IMR-90 (cell line): ENCODE results near the gene RASD2. TPM values are rescaled to one million over a fixed set of nuclear protein-coding genes. Genes with fewer than 3 reads are reported as not detected.

Source experiments
- ATAC-seq: fragments of 200-7000 bp; cut with Tn5 transposase; 2 replicates; pipeline ENCODE4 v1.9.1; 2020; ENCODE audit warnings: low read depth, mild to moderate bottlenecking, moderate library complexity
- BruUV-seq: library from RNA; stranded (reverse); fragments of 400-500 nt; replicated peaks from 2 replicates; lab custom pipeline; 2021; lab: Mats Ljungman, UMichigan
- CTCF ChIA-PET: fragments of 300-600 bp; formaldehyde crosslinking; extraction: SDS; loops from one replicate; lab custom pipeline; 2021; ENCODE audit warnings: antibody characterized with exemption; lab: Yijun Ruan, JAX
- POLR2A ChIA-PET: fragments of 300-600 bp; sonication (Branson Sonifier 250); formaldehyde crosslinking; loops from one replicate; lab custom pipeline; 2022; ENCODE audit warnings: antibody characterized with exemption; ENCODE audit not compliant: unreplicated experiment; lab: Charles Lee
- DNase-seq: peaks from one replicate; pipeline ENCODE4 v3.0.0; 2013
- H2AFZ ChIP-seq: replicated peaks from 2 replicates; pipeline ENCODE3; 2013; ENCODE audit warnings: low read length, mild to moderate bottlenecking; ENCODE audit not compliant: poor library complexity
- H2AK5ac ChIP-seq: 2 replicates; pipeline ENCODE4 v1.6.1; 2013; ENCODE audit warnings: low read depth, low read length, inconsistent platforms
- H2AK9ac ChIP-seq: replicated peaks from 2 replicates; pipeline ENCODE3; 2013; ENCODE audit warnings: mild to moderate bottlenecking, low read depth, low read length, moderate library complexity; ENCODE audit not compliant: poor library complexity
- H2BK120ac ChIP-seq: 2 replicates; pipeline ENCODE4 v1.6.1; 2013; ENCODE audit warnings: low read depth, low read length, inconsistent platforms
- H2BK15ac ChIP-seq: 3 replicates; pipeline ENCODE4 v1.6.1; 2013; ENCODE audit warnings: low read depth, low read length, inconsistent platforms
- H2BK20ac ChIP-seq: 2 replicates; pipeline ENCODE4 v1.6.1; 2013; ENCODE audit warnings: low read depth, mild to moderate bottlenecking, inconsistent platforms, low read length, moderate library complexity
- H2BK5ac ChIP-seq: 2 replicates; pipeline ENCODE4 v1.6.1; 2013; ENCODE audit warnings: mild to moderate bottlenecking, low read depth, low read length, inconsistent platforms; ENCODE audit not compliant: poor library complexity, severe bottlenecking
- H3K14ac ChIP-seq: replicated peaks from 2 replicates; pipeline ENCODE4 v1.6.1; 2013; ENCODE audit warnings: low read depth, low read length, inconsistent platforms
- H3K18ac ChIP-seq: 2 replicates; pipeline ENCODE4 v1.6.1; 2013; ENCODE audit warnings: low read depth, low read length, control low read depth
- H3K23ac ChIP-seq: 2 replicates; pipeline ENCODE4 v1.6.1; 2013; ENCODE audit warnings: low read depth, low read length, inconsistent platforms
- H3K27ac ChIP-seq: 2 replicates; pipeline ENCODE4 v1.5.1; 2013; ENCODE audit warnings: mild to moderate bottlenecking, control low read depth, low read length; ENCODE audit not compliant: insufficient read depth
- H3K27me3 ChIP-seq: 2 replicates; pipeline ENCODE4 v1.6.1; 2013; ENCODE audit warnings: low read length; ENCODE audit not compliant: control insufficient read depth, insufficient read depth
- H3K36me3 ChIP-seq: 2 replicates; pipeline ENCODE4 v1.6.1; 2013; ENCODE audit warnings: low read length, mixed read lengths; ENCODE audit not compliant: control insufficient read depth, insufficient read depth
- H3K4ac ChIP-seq: 2 replicates; pipeline ENCODE4 v1.6.1; 2013; ENCODE audit warnings: low read depth, low read length, inconsistent platforms
- H3K4me1 ChIP-seq: 2 replicates; pipeline ENCODE4 v1.6.1; 2013; ENCODE audit warnings: low read length, mixed read lengths; ENCODE audit not compliant: control insufficient read depth, insufficient read depth
- H3K4me2 ChIP-seq: 2 replicates; pipeline ENCODE4 v1.6.1; 2013; ENCODE audit warnings: low read depth, mild to moderate bottlenecking, control low read depth, low read length, moderate library complexity
- H3K4me3 ChIP-seq: 2 replicates; pipeline ENCODE4 v1.5.1; 2013; ENCODE audit warnings: low read depth, mild to moderate bottlenecking, control low read depth, low read length, moderate library complexity; ENCODE audit not compliant: insufficient read depth
- H3K56ac ChIP-seq: 2 replicates; pipeline ENCODE4 v1.6.1; 2013; ENCODE audit warnings: low read length, inconsistent platforms; ENCODE audit not compliant: insufficient read depth; ENCODE audit errors: extremely low read depth
- H3K79me1 ChIP-seq, 2 experiments: 2 replicates each; pipeline ENCODE4 v1.6.1; 2013; ENCODE audit warnings: low read length in 2 of 2, inconsistent platforms in 1 of 2, low read depth in 1 of 2
- H3K9ac ChIP-seq: 2 replicates; pipeline ENCODE4 v1.6.1; 2013; ENCODE audit warnings: low read depth, low read length, control low read depth
- H3K9me1 ChIP-seq: 2 replicates; pipeline ENCODE4 v1.6.1; 2013; ENCODE audit warnings: low read length, inconsistent platforms; ENCODE audit not compliant: insufficient read depth
- H3K9me3 ChIP-seq: 2 replicates; pipeline ENCODE4 v1.6.1; 2013; ENCODE audit warnings: low read length; ENCODE audit not compliant: control insufficient read depth, insufficient read depth
- H4K20me1 ChIP-seq: 2 replicates; pipeline ENCODE4 v1.6.1; 2013; ENCODE audit warnings: low read length, inconsistent platforms; ENCODE audit not compliant: insufficient read depth
- H4K5ac ChIP-seq: 2 replicates; pipeline ENCODE4 v1.6.1; 2013; ENCODE audit warnings: mild to moderate bottlenecking, low read depth, low read length, control low read depth
- H4K8ac ChIP-seq, 2 experiments: 2 replicates each; pipeline ENCODE4 v1.6.1; 2013; ENCODE audit warnings: low read depth in 2 of 2, low read length in 2 of 2, control low read depth in 1 of 2, inconsistent platforms in 1 of 2
- H4K91ac ChIP-seq: 2 replicates; pipeline ENCODE4 v1.6.1; 2013; ENCODE audit warnings: low read depth, low read length, inconsistent platforms; ENCODE audit not compliant: insufficient read depth
- CEBPB ChIP-seq: IDR thresholded peaks from 2 replicates; pipeline ENCODE4 v1.6.1; 2012; ENCODE audit warnings: low read depth, low read length, improper control_type of control experiment
- CHD1 ChIP-seq: IDR thresholded peaks from 2 replicates; pipeline ENCODE4 v1.6.1; 2012; ENCODE audit warnings: low read depth, low read length, improper control_type of control experiment
- FOS ChIP-seq: fragments of 150-350 bp; IDR thresholded peaks from 2 replicates; pipeline ENCODE4 v1.6.1; 2016; ENCODE audit warnings: low read depth, low read length
- MAFK ChIP-seq: IDR thresholded peaks from 2 replicates; pipeline ENCODE4 v1.6.1; 2012; ENCODE audit warnings: low read depth, low read length, improper control_type of control experiment
- NFE2L2 ChIP-seq: fragments of 150-350 bp; IDR thresholded peaks from 2 replicates; pipeline ENCODE4 v1.6.1; 2016; ENCODE audit warnings: low read depth, mild to moderate bottlenecking, low read length
- RAD21 ChIP-seq: IDR thresholded peaks from 2 replicates; pipeline ENCODE4 v1.6.1; 2012; ENCODE audit warnings: low read length, improper control_type of control experiment
- RCOR1 ChIP-seq: IDR thresholded peaks from 2 replicates; pipeline ENCODE4 v1.6.1; 2012; ENCODE audit warnings: mild to moderate bottlenecking, low read length, improper control_type of control experiment; ENCODE audit not compliant: insufficient replicate concordance
- RFX5 ChIP-seq: IDR thresholded peaks from 2 replicates; pipeline ENCODE4 v1.8.0; 2012; ENCODE audit warnings: low read depth, mild to moderate bottlenecking, low read length, moderate library complexity
- SMC3 ChIP-seq: fragments of 150-350 bp; IDR thresholded peaks from 2 replicates; pipeline ENCODE4 v1.6.1; 2016; ENCODE audit warnings: low read depth, mild to moderate bottlenecking, antibody characterized with exemption, low read length, moderate library complexity
- WGBS, 2 experiments: methylation state at CpG; one replicate each; pipeline versions ENCODE4 v1.1.5 to v1.1.7; 2013; ENCODE audit warnings: missing lambda C conversion rate in 2 of 2; ENCODE audit not compliant: insufficient read length in 1 of 2; ENCODE audit errors: extremely low coverage in 2 of 2; 5-methylcytosine and 5-hydroxymethylcytosine counted together
- dilution Hi-C: fragments of 300-500 bp; cut with HindIII; formaldehyde crosslinking; loops from one replicate; pipeline ENCODE4 v1.14.3; 2018; ENCODE audit warnings: low sequenced_read_pairs; ENCODE audit not compliant: unreplicated experiment
- in situ Hi-C: fragments of 300-500 bp; cut with MboI; formaldehyde crosslinking; loops from 3 replicates; pipeline ENCODE4 v1.14.3; 2019; ENCODE audit warnings: low sequenced_read_pairs, inconsistent platforms, mixed read lengths
- intact Hi-C: fragments of 100-400 bp; cut with micrococcal nuclease; formaldehyde crosslinking; loops from 2 replicates; pipeline ENCODE4 v1.10.0; 2022
- polyA plus RNA-seq, 3 experiments: library from polyadenylated mRNA; depleted of rRNA; stranded (reverse); fragments of >200 nt; gene quantifications; 2 replicates each; pipeline ENCODE4 v1.2.3, GENCODE V29; 2012; ENCODE audit warnings: low replicate concordance in 1 of 3
- total RNA-seq: library from RNA; depleted of rRNA; stranded (reverse); fragments of >200 nt; gene quantifications from 2 replicates; pipeline ENCODE4 v1.2.3, GENCODE V29; 2012
- TF ChIP-seq, protein P1 (sequence below): conservative IDR thresholded peaks from 2 replicates; pipeline ENCODE4 v1.5.1; 2012; ENCODE audit warnings: mild to moderate bottlenecking, low read depth, low read length, improper control_type of control experiment
- TF ChIP-seq, protein P2 (sequence below): fragments of 150-350 bp; IDR thresholded peaks from 2 replicates; pipeline ENCODE4 v1.6.1; 2017; ENCODE audit warnings: mild to moderate bottlenecking, antibody characterized with exemption, low read length, low read depth
- TF ChIP-seq, protein P3 (sequence below): fragments of 150-350 bp; IDR thresholded peaks from 2 replicates; pipeline ENCODE4 v1.6.1; 2016; ENCODE audit warnings: low read depth, mild to moderate bottlenecking, low read length, moderate library complexity, borderline replicate concordance

Gene RASD2
- total and polyA plus RNA-seq, 2 of the 4 experiments (the other 2 are of a cell fraction) = under 0.01 to 0.32 TPM

DNA sequence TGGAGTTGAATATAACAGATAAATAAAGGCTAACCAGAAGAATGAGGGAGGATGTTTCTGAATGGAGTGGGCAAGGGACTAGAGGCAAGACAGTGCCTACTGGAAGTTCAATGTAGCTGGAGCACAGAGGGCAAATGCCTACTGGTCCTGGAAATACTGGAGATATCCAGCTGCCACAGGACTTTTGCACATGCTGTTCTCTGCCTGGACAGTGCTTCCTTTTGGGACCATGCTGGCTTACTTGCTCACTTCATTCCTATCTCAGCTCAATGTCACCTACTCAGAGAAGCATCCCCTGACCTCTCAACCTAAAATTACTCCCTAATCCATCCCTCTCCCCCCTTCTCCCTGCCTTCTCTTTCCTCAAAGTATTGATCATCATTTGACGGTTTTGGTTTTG is 20.2 kb downstream of the RASD2 start:
- H3K18ac ChIP-seq = peak overlapping the region; percentile 3; the same call in 1 of the 2 replicates
- peak overlapping the region; percentile 51; the same call in 1 of the 2 replicates for H2BK20ac ChIP-seq
- 0 out of 2 replicates have a peak overlapping the region, but pooled peaks have one; percentile 3 for H3K14ac ChIP-seq
- DNase-seq (no peak), ATAC-seq (no peak)
- BruUV-seq = no TSS peak
- in situ Hi-C loops (no loop called here), dilution Hi-C loops (no loop called here), intact Hi-C loops (no loop called here)
- H3K79me1 ChIP-seq = no peaks in the 10 kb centered on the region
- peak overlapping the region; percentile 37 for H2AK5ac ChIP-seq
- H2BK120ac ChIP-seq = peak overlapping the region; percentile 39
- no peak overlapping the region for H3K27ac ChIP-seq
- no peak overlapping the region for H4K8ac ChIP-seq
- no peak overlapping the region for H3K4me2 ChIP-seq
- no peak overlapping the region for H2BK5ac ChIP-seq
- ChIA-PET CTCF (interaction anchor here (0.6 kb wide), 1 partner anchor 717 kb away, joined by 4 read pairs; no protein-coding TSS in a partner anchor), POLR2A (no interaction called here)
- H2AFZ ChIP-seq = no peak overlapping the region
- no peak overlapping the region for H3K23ac ChIP-seq
- no peak overlapping the region for H3K56ac ChIP-seq
- peaks cover 23% of the 10 kb centered on the region for H3K4me1 ChIP-seq
- TF ChIP-seq SMC3 (no peak), MAFK (no peak), RFX5 (no peak), RCOR1 (no peak), FOS (no peak), CHD1 (no peak), NFE2L2 (no peak), RAD21 (no peak), CEBPB (no peak)
- TF ChIP-seq, protein P1, sequence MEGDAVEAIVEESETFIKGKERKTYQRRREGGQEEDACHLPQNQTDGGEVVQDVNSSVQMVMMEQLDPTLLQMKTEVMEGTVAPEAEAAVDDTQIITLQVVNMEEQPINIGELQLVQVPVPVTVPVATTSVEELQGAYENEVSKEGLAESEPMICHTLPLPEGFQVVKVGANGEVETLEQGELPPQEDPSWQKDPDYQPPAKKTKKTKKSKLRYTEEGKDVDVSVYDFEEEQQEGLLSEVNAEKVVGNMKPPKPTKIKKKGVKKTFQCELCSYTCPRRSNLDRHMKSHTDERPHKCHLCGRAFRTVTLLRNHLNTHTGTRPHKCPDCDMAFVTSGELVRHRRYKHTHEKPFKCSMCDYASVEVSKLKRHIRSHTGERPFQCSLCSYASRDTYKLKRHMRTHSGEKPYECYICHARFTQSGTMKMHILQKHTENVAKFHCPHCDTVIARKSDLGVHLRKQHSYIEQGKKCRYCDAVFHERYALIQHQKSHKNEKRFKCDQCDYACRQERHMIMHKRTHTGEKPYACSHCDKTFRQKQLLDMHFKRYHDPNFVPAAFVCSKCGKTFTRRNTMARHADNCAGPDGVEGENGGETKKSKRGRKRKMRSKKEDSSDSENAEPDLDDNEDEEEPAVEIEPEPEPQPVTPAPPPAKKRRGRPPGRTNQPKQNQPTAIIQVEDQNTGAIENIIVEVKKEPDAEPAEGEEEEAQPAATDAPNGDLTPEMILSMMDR = no peak
- TF ChIP-seq, protein P2, sequence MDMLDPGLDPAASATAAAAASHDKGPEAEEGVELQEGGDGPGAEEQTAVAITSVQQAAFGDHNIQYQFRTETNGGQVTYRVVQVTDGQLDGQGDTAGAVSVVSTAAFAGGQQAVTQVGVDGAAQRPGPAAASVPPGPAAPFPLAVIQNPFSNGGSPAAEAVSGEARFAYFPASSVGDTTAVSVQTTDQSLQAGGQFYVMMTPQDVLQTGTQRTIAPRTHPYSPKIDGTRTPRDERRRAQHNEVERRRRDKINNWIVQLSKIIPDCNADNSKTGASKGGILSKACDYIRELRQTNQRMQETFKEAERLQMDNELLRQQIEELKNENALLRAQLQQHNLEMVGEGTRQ = no peak
- TF ChIP-seq, protein P3, sequence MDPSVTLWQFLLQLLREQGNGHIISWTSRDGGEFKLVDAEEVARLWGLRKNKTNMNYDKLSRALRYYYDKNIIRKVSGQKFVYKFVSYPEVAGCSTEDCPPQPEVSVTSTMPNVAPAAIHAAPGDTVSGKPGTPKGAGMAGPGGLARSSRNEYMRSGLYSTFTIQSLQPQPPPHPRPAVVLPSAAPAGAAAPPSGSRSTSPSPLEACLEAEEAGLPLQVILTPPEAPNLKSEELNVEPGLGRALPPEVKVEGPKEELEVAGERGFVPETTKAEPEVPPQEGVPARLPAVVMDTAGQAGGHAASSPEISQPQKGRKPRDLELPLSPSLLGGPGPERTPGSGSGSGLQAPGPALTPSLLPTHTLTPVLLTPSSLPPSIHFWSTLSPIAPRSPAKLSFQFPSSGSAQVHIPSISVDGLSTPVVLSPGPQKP = no peak
- H3K36me3 ChIP-seq = no peaks in the 10 kb centered on the region
- peak overlapping the region; percentile 54; the same call in 1 of the 3 replicates for H2BK15ac ChIP-seq
- peaks cover 6% of the 10 kb centered on the region for H3K9me3 ChIP-seq
- peak overlapping the region; percentile 8; the same call in 1 of the 2 replicates for H3K4ac ChIP-seq
- H4K91ac ChIP-seq = 0 out of 2 replicates have a peak overlapping the region, but pooled peaks have one; percentile 23
- H2AK9ac ChIP-seq = no peak overlapping the region
- no peaks in the 10 kb centered on the region for H4K20me1 ChIP-seq
- H4K5ac ChIP-seq = no peak overlapping the region
- WGBS, 2 experiments = no CpG with 5 or more reads among the region's 1 CpG
- peaks cover 19% of the 10 kb centered on the region for H3K9me1 ChIP-seq
- no peaks in the 10 kb centered on the region for H3K27me3 ChIP-seq
- H3K4me3 ChIP-seq = no peak overlapping the region
- no peak overlapping the region for H3K9ac ChIP-seq
